Hindlimb muscle (tissue), 1 donor: ENCODE results near the gene GPS1. TPM values are rescaled to one million over a fixed set of nuclear protein-coding genes. Genes with fewer than 3 reads are reported as not detected.

Source experiments
- DNase-seq: peaks from one replicate; pipeline ENCODE4 v3.0.0-alpha.2; 2013
- polyA plus RNA-seq: library from polyadenylated mRNA; unstranded; fragments of 120-200 nt; gene quantifications from one replicate; pipeline ENCODE4 v1.2.1, GENCODE V29; 2013; ENCODE audit not compliant: insufficient read length

The GPS1 gene
- polyA plus RNA-seq, 1 donor = 84.4 TPM

DNA sequence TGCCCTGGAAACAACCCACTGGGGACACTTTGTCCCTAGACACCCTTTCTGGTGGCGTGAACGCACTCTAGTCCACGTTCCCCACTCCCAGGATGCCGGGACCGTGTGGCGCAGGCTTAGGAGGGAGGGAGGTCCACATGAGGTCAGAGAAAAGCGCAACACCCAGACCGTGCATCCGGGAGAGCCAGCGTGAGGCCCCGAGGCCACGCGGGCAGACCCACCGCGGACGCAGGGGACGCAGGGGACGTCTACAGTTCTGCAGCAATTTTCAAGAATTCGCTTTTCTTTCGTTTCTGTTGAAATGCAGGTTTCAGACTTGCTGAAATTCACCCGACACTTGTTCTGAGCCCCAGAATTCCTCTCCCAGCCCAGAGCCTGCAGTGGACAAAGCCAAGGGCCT is 4.8 kb upstream of the GPS1 start:
- DNase-seq = no peak

- no peak for DNase-seq
Measured at GRCh38 chr17:82047379-82047778, 4.3 kb upstream of the GPS1 start.

GRCh38 chr17:82047914-82048570 is 3.7 kb upstream of the GPS1 start:
- no peak for DNase-seq

DNA sequence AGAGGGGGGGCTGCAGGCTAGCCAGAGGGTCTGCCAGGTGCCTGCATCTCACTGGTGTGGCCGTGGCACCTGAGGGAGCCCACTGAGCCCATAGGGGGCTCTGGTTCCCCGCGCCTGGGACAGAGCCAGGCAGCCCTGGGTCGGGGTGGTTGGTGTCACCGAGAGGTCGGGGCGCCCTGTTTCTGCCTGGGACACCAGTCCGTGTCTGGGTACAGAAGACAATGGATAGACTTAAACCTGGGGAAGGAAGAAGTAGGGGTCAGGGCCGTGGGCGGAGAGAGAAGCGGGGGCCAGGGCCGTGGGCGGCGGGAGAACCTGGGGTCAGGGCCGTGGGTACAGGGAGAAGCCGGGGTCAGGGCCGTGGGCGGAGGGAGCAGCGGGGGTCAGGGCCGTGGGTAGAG is 3.1 kb upstream of the GPS1 start:
- no peak for DNase-seq

DNA sequence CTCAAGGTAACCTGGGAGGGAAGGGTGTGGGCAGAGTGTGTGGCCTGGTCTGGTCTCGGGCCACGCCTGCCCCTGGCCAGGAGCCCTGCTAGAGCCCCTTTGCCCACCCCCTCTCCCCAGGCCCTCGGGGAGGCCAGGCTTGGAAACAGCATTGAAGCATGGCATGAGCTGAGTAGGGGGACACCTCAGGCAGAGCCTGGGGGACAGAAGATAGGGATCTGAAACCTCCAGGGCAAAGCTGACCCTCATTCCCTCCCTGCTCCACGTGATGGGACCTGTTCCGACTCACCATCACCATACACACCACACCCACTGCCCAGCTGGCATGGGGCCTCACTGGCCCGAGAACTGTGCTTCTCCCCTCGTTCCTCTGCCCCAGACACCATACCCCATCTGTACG is 2.6 kb upstream of the GPS1 start:
- DNase-seq = no peak

- no peak for DNase-seq
Measured at GRCh38 chr17:82049521-82049971, 2.2 kb upstream of the GPS1 start.

DNA sequence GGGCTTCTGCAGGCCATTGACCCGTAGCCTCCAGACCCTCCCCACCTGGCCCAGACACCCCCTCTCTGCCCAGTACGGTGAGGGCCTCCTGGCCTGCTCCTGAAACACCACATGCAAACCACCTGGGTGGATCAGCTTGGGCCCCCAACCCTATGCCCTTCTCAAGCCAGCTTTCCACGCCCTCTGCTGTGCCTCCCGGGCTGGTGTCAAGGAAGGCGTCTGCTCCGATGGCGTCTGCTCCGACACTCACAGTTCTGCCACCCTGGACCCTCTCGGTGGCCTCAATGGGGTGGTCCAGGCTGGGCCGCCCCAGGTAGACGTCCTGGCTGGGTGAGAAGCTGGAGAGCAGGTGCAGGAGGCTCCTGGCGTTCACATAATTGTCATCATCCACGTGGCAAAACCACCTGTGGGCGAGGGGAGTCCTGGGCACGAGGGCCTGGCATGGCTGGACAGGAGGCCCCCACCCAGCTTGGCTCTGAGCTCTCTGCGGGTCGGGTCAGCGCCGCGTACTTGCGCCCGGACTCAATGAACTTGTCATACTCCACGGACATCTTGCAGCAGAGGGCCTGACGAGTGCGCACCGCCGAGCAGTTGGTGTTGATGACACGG is 1.4 kb upstream of the GPS1 start:
- DNase-seq = no peak

DNA sequence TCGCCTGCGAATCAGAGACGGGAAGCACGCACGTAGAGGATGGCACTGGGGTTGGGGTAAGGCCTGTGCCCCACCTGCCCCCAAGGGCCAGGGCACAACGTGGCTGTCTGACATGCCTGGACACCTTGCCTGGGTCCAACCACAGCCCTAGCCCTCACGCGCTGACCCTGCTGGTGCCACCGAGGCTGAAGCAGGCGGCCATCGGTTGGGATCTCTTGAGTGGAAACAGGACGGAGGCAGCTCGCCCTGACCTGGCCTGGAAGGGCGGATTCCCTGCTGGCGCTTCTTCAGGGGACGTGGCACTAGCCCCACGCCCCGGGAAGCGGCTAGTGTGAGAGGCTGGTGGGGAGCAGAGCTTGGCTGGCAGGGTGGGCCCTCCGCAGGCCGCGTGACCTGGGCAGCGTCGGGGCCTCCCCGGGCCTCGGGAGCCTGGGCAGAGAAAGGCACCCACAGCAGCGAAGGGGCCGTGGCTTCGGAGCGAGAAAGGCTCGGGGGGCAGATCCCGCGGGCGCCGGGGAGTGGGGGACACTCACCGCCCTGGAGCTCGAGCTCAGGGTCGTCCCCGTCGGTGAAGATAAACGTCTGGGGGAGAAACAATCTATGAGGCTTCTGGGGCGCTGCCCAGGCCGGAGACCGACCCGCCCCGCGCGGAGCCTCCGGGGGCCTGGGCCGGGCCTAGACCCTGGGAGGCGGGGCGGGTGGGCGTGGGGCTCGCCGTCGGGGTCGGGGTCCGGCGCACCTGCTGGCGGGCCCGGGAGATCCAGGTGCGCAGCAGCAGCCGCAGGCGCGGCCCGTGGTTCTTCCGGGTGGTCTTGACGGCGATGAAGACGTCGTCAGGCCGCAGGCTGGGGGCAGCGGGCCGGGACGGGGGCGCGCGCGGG is 697 bp upstream of the GPS1 start:
- no peak for DNase-seq

DNA sequence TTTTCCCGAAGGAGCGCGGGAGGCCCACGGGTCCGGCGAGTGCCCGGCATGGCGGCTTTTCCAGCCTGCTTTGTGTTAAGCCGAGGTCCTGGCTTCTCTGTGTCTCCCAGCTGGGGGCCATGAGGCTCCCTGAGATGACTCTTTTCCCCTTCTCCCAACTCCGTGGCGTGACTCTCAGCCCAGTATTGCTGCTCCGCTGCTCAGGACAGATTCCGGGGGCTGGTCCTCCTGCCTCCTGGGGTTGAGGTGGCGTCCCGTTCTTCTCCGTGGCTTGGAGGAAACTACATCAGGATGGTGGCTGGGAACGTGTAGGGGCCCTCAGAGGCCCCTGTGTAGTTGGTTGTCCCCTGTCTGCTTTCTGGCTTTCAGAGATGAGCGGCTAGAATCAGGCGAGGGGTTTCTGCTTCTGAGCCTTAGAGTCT is 951 bp downstream of the GPS1 start:
- DNase-seq = no peak

DNA sequence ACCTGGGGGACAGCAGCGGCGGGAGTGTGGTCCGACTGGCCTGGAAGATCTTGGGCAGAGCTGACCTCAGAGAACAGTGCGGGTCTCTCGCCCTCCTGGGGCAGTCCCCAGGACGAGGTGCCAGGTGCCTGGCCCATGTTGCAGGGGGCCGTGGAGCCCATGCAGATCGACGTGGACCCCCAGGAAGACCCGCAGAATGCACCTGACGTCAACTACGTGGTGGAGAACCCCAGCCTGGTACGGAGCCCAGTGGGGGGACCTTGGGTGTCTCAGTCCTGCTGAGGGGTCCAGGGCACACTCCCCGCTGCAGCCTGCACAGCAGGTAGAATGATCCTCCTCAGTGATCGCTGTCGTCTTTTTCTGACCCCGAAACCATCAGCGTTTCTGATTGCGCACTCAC is 1.4 kb downstream of the GPS1 start:
- no peak for DNase-seq

DNA sequence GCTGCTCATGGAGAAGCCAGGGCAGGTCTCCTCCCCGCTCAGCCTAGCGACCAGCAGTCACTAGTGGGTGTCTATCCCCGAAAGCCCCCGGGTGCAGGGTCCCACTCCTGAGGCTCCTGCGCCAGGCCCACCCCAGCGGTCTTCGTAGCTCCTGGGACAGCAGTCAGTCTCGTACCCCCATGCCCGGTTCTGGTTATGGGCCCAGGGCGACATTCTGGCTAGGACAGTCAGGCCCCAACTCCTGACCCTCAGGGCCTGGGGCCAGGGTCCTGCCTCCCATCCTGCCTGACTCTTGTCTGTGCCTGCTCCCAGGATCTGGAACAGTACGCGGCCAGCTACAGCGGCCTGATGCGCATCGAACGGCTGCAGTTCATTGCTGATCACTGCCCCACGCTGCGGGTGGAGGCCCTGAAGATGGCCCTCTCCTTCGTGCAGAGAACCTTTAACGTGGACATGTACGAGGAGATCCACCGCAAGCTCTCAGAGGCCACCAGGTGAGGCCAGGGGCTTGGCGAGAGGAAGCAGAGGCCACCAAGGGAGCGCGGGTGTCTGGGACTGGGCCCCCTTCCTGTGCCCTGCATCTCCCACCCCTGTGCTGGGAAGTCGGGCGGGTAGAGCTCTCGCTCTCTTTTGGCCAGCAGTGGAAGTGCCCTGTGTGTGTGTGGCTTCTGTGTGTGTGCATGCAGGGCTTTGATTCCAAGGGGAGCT is 2.0 kb downstream of the GPS1 start:
- DNase-seq = no peak

GRCh38 chr17:82054351-82055022 is 2.8 kb downstream of the GPS1 start:
- DNase-seq = no peak

- no peak for DNase-seq
Measured at GRCh38 chr17:82055023-82055964, 3.6 kb downstream of the GPS1 start.

DNA sequence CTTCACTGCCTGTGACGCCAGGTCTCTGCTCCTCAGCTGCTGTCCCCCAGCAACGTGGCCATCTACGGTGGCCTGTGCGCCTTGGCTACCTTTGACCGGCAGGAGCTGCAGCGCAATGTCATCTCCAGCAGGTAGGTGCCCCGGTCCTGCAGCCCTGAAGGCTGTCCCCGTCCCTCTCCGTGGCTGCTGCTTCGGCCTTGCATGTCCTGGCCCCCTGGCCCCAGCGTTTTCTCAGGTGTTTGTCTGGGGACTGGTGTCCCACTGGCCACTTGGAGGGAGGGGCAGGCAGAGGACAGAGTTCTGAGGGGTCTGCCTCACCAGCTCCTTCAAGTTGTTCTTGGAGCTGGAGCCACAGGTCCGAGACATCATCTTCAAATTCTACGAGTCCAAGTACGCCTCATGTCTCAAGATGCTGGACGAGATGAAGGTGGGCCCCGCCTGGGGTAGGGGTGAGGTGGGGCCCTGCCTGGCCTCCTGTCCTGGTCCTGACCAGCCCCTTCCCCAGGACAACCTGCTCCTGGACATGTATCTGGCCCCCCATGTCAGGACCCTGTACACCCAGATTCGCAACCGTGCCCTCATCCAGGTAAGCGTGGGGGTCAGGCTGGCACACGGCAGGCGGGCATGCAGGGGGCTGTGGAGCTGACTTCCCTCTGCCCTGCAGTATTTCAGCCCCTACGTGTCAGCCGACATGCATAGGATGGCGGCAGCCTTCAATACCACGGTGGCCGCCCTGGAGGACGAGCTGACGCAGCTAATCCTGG is 4.4 kb downstream of the GPS1 start:
- DNase-seq = no peak

DNA sequence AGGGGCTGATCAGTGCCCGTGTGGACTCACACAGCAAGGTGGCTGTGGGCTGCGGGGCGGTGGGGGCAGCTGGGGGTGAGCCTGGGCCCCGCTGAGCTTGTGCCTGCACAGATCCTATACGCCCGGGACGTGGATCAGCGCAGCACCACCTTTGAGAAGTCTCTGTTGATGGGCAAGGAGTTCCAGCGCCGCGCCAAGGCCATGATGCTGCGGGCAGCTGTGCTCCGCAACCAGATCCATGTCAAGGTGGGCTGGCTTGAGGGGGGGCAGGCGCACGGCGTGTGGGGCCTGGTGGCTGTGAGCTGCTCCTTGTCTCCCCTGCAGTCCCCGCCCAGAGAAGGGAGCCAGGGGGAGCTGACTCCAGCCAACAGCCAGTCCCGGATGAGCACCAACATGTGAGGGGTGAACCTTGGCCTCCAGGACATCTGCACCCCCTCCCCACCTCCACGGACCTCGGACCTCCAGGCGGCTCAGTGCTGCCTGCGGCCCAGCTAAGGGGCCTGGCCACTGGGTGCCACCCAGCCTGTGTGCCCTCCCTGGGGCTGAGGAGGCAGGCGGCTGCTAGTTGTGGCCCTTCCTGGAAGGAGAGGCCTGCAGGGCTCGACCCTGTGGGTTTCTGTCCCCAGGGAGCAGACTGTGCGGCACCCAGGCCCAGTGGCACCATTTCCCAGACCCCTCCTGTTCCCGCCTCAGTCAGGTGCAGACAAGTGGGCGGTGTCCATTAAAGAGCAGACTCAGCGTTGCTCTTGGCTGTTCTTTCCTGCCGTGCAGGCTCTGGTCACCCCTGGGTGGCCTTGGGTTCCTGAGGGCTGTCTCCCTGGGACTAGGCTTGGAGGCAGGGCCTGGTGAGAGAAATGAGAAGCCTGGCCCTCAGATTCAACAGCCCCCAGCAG is 5.3 kb downstream of the GPS1 start:
- DNase-seq = no peak

DNA sequence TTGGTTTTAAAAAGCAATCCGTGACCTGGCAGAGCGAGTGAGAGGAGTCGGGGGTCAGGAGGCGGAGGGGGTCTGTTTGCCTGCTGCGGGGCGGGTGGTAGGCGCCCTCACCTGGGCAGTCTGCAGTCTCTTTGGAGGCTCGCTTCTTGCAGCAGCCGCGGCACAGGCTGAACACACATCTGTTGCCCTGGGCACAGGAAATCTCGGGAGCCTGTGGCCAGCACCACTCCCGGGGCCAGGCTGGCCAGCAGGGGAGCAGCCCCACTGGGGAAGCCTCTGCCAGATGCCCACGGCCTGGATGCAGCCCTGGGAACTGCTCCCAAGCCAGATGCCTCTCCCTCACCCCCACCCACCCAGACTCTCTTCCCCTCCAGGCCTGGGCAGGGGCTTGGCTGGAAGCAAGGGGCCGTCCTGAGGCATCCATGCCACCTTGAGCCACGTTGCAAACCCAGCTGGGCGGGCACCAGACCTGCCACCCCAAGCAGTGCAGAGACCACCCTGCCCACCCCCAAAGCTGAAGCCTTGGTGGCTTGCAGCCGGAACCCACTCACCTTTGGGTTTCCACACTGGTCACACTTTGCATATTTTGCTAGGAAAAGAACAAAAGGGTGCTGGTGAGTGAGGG is 6.6 kb downstream of the GPS1 start:
- no peak for DNase-seq

GRCh38 chr17:82058855-82059249 is 7.2 kb downstream of the GPS1 start:
- no peak for DNase-seq

DNA sequence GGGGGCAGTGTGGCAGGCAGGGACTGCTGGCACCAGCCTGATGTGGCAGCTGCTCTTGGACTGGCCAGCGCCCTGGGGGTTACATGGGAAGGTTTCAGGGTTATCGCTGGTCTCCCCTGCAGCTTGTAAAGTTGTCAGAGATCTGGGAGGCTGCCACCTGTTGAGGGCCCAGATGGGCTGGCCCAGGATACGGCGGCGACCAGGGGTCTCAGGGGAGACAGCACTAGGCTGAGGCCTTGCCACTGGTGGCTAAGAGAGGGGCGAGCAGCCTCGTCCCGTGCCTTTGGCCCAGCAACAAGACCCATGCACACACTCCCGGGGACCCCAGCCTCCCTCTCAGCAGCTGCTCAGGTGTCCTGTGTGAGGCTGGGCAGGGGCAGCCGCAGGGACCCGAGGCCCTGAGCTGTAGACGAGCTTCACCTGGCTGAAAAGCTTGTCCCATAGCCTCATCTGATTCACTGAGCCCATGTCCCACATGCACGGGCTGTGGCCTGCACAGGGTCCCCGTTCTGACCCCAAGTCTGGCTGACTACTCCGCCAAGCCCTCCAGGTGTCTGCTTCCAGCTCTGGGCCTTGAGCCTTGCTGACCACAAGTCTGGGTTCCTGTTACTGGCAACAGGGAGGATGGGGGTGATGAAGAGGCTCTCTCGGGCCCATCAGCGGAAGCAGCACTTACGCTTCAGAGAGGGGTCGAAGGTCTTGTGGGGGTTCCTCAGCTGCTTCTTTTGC is 7.7 kb downstream of the GPS1 start:
- no peak for DNase-seq
